ENCODE measurements around the gene ZFP42.

DNA sequence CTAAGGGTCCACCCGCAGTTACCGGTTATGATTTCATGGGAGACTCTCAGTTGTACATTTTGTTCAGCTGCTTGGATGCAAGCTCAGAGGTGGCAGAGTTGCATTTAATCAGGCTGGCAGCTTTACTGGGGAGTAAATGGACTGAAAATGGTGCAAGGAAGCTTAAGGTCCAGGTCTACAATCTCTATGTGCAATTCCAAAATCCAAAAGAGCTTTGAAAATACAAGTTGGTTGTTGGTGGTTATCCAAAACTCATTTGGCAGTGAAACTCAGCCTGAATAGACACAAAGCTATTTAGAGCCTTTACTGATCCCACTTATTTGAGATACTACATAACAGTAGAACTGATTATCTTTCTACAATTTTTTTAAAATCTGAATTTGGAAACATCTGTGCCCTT is 11.8 kb upstream of the ZFP42 start:
- TF ChIP-seq, protein P1, sequence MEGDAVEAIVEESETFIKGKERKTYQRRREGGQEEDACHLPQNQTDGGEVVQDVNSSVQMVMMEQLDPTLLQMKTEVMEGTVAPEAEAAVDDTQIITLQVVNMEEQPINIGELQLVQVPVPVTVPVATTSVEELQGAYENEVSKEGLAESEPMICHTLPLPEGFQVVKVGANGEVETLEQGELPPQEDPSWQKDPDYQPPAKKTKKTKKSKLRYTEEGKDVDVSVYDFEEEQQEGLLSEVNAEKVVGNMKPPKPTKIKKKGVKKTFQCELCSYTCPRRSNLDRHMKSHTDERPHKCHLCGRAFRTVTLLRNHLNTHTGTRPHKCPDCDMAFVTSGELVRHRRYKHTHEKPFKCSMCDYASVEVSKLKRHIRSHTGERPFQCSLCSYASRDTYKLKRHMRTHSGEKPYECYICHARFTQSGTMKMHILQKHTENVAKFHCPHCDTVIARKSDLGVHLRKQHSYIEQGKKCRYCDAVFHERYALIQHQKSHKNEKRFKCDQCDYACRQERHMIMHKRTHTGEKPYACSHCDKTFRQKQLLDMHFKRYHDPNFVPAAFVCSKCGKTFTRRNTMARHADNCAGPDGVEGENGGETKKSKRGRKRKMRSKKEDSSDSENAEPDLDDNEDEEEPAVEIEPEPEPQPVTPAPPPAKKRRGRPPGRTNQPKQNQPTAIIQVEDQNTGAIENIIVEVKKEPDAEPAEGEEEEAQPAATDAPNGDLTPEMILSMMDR (IDR thresholded peaks at IDR 0.05): no peak
- TF ChIP-seq POLR2A (IDR thresholded peaks at IDR 0.05): no peak

Data from Peyer's patch (tissue), 4 donors.